Activated CD4-positive, alpha-beta T cell treated with anti-CD3 and anti-CD28 coated beads, Interleukin-2, amount 10 ng/mL, durations not matched to agents 24 days and 14 days (primary cell): ENCODE measurements around the gene CTNND2. TPM values are rescaled to one million over a fixed set of nuclear protein-coding genes. Genes with fewer than 3 reads are reported as not detected.
A peak's percentile ranks its signal among the peaks of the same experiment; 100 is the strongest.

Experiments
- DNase-seq: peaks from one replicate; pipeline ENCODE4 v3.0.0; 2022
- H3K27ac Mint-ChIP-seq: one replicate; pipeline ENCODE4 v1.8.0; 2022; ENCODE audit warnings: mild to moderate bottlenecking, mixed read lengths
- H3K27me3 Mint-ChIP-seq: one replicate; pipeline ENCODE4 v1.8.0; 2022; ENCODE audit warnings: mixed read lengths
- H3K36me3 Mint-ChIP-seq: one replicate; pipeline ENCODE4 v1.8.0; 2022; ENCODE audit warnings: low read depth, mild to moderate bottlenecking, mixed read lengths
- H3K4me1 Mint-ChIP-seq: one replicate; pipeline ENCODE4 v1.8.0; 2021; ENCODE audit warnings: mixed read lengths
- H3K4me3 Mint-ChIP-seq: one replicate; pipeline ENCODE4 v1.8.0; 2022; ENCODE audit warnings: mild to moderate bottlenecking, moderate library complexity, mixed read lengths
- H3K9me3 Mint-ChIP-seq: one replicate; pipeline ENCODE4 v1.8.0; 2021; ENCODE audit warnings: mixed read lengths
- intact Hi-C: fragments of 100-400 bp; cut with micrococcal nuclease; formaldehyde crosslinking; loops from one replicate; pipeline ENCODE4 v1.15.1; 2023
- total RNA-seq: library from RNA; stranded (reverse); gene quantifications from 2 replicates; pipeline ENCODE4 v1.2.3, GENCODE V29; 2022

Gene CTNND2
- total RNA-seq, 1 donor from 2014 or later: not detected

DNA sequence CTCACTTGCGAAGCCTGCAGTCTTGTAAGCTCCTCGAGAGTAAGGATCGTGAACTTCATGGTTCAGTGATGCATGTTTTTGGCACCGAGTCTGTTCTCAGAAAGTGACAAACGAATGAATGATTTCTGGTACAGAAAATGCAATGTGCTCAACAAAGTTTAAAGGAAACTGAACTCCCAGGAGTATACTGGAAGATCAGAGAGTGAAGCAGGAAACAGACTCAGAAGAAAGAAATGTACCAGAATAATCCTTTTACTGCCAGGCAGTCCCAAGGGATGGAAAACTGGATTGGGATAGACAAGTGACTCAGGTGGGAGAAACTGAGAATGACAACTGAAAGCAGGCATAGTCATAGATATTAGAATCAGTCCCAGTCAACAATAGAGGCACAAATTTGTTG is 420.6 kb downstream of the CTNND2 start:
- intact Hi-C loops: no loop called here
- Mint-ChIP-seq H3K9me3 (peaks cover 4% of the 10 kb centered on the region), H3K4me3 (no peak overlapping the region), H3K27ac (no peak overlapping the region), H3K4me1 (no peaks in the 10 kb centered on the region), H3K36me3 (no peaks in the 10 kb centered on the region), H3K27me3 (no peaks in the 10 kb centered on the region)
- no peak for DNase-seq

DNA sequence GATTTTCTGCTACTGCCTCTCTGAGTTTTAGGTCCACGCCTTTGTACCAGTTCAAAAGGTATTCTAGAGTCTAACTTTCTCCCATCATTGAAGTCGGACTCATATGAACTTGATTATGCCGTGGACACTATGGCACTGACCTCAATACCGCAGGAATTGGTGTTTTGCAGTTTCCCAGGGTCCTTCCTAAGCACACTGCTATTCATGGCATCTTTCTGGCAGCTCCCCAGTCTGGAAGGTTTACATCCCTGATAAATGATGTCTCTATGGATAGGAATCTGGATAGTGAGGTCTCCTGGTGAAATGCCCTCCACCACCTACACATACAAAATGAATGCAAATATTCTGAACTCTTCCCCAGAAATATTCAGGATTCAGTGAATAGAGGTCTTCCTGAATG is 422.2 kb downstream of the CTNND2 start:
- Mint-ChIP-seq H3K36me3 (no peaks in the 10 kb centered on the region), H3K27ac (no peak overlapping the region), H3K4me3 (no peak overlapping the region), H3K9me3 (peaks cover 4% of the 10 kb centered on the region), H3K27me3 (no peaks in the 10 kb centered on the region), H3K4me1 (no peaks in the 10 kb centered on the region)
- intact Hi-C loops: no loop called here
- DNase-seq: no peak

- intact Hi-C loops: no loop called here
- H3K9me3 Mint-ChIP-seq: peaks cover 4% of the 10 kb centered on the region
- H3K36me3 Mint-ChIP-seq: no peaks in the 10 kb centered on the region
- no peak for DNase-seq
- no peak overlapping the region for H3K4me3 Mint-ChIP-seq
- no peaks in the 10 kb centered on the region for H3K27me3 Mint-ChIP-seq
- no peak overlapping the region for H3K27ac Mint-ChIP-seq
- no peaks in the 10 kb centered on the region for H3K4me1 Mint-ChIP-seq
Measured at GRCh38 chr5:11477786-11478185, 426.5 kb downstream of the CTNND2 start.

DNA sequence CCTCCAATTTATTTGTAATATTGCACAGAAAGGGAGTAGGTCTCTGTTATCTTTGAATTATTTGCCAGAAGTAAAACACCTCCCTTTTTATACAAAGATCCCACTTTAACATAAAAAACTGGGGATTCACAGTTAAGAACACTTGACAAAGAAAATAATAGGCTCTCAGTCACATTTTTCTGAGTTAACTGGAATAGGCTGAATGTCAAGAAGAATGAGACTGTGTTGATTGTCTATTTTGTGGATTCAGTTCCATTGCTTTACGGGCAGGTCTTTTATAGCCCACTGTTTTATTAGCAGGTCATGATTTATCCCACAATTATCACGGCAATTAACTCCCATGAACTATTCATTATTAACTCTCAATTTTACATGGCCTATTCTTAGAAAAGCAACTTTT is 427.4 kb downstream of the CTNND2 start:
- Mint-ChIP-seq H3K9me3 (no peaks in the 10 kb centered on the region), H3K36me3 (no peaks in the 10 kb centered on the region), H3K4me3 (no peak overlapping the region), H3K27ac (no peak overlapping the region), H3K27me3 (no peaks in the 10 kb centered on the region), H3K4me1 (no peaks in the 10 kb centered on the region)
- no peak for DNase-seq
- intact Hi-C loops: no loop called here

DNA sequence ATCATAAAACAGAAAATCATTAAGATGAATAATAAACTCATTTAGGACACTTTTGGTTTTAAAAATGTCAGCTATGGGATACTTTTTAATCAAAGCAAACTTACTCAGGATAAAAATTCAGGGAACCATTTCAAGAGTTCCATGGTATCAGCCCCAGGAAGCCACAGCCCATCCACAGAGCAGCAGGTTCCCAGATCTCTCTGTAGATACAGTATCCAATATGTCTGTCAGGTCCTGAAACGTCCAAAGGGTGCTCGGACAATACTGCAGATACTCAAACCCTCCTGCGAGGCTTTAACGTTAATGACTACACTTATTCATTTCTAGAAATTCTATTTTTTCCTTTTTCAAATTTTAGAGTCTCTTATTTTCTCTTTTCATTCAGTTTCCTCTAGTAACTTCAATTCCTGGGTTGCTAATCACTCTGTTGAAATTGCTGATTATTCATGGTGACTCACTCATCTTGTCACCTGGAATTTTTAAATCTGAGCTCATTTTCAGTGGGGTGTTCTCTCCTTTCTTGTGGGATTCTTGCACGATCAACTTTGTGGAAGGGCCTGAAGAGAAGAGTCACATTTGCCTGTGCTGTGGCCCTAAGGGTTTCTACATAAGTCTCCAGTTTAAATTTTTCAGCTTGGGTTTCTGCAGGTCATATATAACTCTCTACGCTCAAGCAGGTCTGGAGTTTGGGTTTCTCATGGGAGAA is 435.8 kb downstream of the CTNND2 start:
- Mint-ChIP-seq H3K27ac (no peak overlapping the region), H3K36me3 (no peaks in the 10 kb centered on the region), H3K4me1 (no peaks in the 10 kb centered on the region), H3K27me3 (no peaks in the 10 kb centered on the region), H3K9me3 (no peaks in the 10 kb centered on the region), H3K4me3 (no peak overlapping the region)
- DNase-seq: no peak
- intact Hi-C loops: no loop called here

DNA sequence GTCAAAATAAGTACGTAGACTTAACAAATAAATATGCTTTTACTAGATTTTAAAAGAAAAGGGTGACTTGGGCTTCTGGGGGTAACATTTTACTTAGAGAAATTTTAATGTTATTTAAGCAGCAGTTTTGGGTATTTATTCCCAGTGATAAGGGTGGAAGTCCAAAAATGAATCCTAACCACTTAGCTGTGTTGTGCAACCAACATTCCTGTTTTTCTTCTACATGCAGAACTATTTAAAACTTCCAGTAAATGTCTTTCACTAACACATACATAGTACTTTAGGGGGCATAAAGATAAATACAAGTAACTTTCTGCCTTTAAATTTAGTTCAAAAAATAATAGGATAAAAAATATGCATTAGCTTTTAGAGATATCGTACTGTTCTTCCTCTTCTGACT is 436.7 kb downstream of the CTNND2 start:
- Mint-ChIP-seq H3K27ac (no peak overlapping the region), H3K27me3 (no peaks in the 10 kb centered on the region), H3K36me3 (no peaks in the 10 kb centered on the region), H3K4me3 (no peak overlapping the region), H3K4me1 (no peaks in the 10 kb centered on the region), H3K9me3 (no peaks in the 10 kb centered on the region)
- no peak for DNase-seq
- intact Hi-C loops: no loop called here

GRCh38 chr5:11459716-11460115 is 444.5 kb downstream of the CTNND2 start:
- H3K27ac Mint-ChIP-seq: no peak overlapping the region
- H3K4me1 Mint-ChIP-seq: no peaks in the 10 kb centered on the region
- intact Hi-C loops: no loop called here
- H3K36me3 Mint-ChIP-seq: no peaks in the 10 kb centered on the region
- no peak overlapping the region for H3K4me3 Mint-ChIP-seq
- no peaks in the 10 kb centered on the region for H3K27me3 Mint-ChIP-seq
- DNase-seq: no peak
- H3K9me3 Mint-ChIP-seq: no peaks in the 10 kb centered on the region

- Mint-ChIP-seq H3K27ac (no peak overlapping the region), H3K27me3 (no peaks in the 10 kb centered on the region), H3K9me3 (no peaks in the 10 kb centered on the region), H3K36me3 (no peaks in the 10 kb centered on the region), H3K4me1 (no peaks in the 10 kb centered on the region), H3K4me3 (no peak overlapping the region)
- intact Hi-C loops: no loop called here
- DNase-seq: no peak
Measured at GRCh38 chr5:11455505-11455904, 448.7 kb downstream of the CTNND2 start.

GRCh38 chr5:11452852-11453251 is 451.4 kb downstream of the CTNND2 start:
- Mint-ChIP-seq H3K4me1 (no peaks in the 10 kb centered on the region), H3K36me3 (no peaks in the 10 kb centered on the region)

GRCh38 chr5:11449966-11450365 is 454.3 kb downstream of the CTNND2 start:
- H3K27ac Mint-ChIP-seq: no peak overlapping the region
- intact Hi-C loops: no loop called here
- H3K4me1 Mint-ChIP-seq: no peaks in the 10 kb centered on the region
- H3K9me3 Mint-ChIP-seq: no peaks in the 10 kb centered on the region
- DNase-seq: peak; percentile 2
- no peaks in the 10 kb centered on the region for H3K36me3 Mint-ChIP-seq
- no peaks in the 10 kb centered on the region for H3K27me3 Mint-ChIP-seq
- no peak overlapping the region for H3K4me3 Mint-ChIP-seq

More at GRCh38 chr5:11452852-11453251, 451.4 kb downstream of the CTNND2 start:
- Mint-ChIP-seq H3K27me3 (no peaks in the 10 kb centered on the region), H3K4me3 (no peak overlapping the region), H3K9me3 (no peaks in the 10 kb centered on the region), H3K27ac (no peak overlapping the region)
- intact Hi-C loops: no loop called here
- DNase-seq: peak; percentile 35

GRCh38 chr5:11449217-11449616 is 455.0 kb downstream of the CTNND2 start:
- no peak overlapping the region for H3K27ac Mint-ChIP-seq
- H3K36me3 Mint-ChIP-seq: no peaks in the 10 kb centered on the region
- no peak overlapping the region for H3K4me3 Mint-ChIP-seq

GRCh38 chr5:11443831-11444230 is 460.4 kb downstream of the CTNND2 start:
- no peaks in the 10 kb centered on the region for H3K9me3 Mint-ChIP-seq
- H3K36me3 Mint-ChIP-seq: no peaks in the 10 kb centered on the region
- no peak overlapping the region for H3K27ac Mint-ChIP-seq
- DNase-seq: peak; percentile 13
- H3K27me3 Mint-ChIP-seq: no peaks in the 10 kb centered on the region
- intact Hi-C loops: no loop called here
- H3K4me1 Mint-ChIP-seq: no peaks in the 10 kb centered on the region
- H3K4me3 Mint-ChIP-seq: no peak overlapping the region

More at GRCh38 chr5:11449217-11449616, 455.0 kb downstream of the CTNND2 start:
- DNase-seq: peak; percentile 23
- no peaks in the 10 kb centered on the region for H3K4me1 Mint-ChIP-seq
- H3K9me3 Mint-ChIP-seq: no peaks in the 10 kb centered on the region
- intact Hi-C loops: no loop called here
- H3K27me3 Mint-ChIP-seq: no peaks in the 10 kb centered on the region

- H3K27me3 Mint-ChIP-seq: no peaks in the 10 kb centered on the region
- intact Hi-C loops: no loop called here
- H3K4me1 Mint-ChIP-seq: no peaks in the 10 kb centered on the region
- no peaks in the 10 kb centered on the region for H3K36me3 Mint-ChIP-seq
- DNase-seq: no peak
- no peaks in the 10 kb centered on the region for H3K9me3 Mint-ChIP-seq
- H3K27ac Mint-ChIP-seq: no peak overlapping the region
- H3K4me3 Mint-ChIP-seq: no peak overlapping the region
Measured at GRCh38 chr5:11432116-11432515, 472.1 kb downstream of the CTNND2 start.

DNA sequence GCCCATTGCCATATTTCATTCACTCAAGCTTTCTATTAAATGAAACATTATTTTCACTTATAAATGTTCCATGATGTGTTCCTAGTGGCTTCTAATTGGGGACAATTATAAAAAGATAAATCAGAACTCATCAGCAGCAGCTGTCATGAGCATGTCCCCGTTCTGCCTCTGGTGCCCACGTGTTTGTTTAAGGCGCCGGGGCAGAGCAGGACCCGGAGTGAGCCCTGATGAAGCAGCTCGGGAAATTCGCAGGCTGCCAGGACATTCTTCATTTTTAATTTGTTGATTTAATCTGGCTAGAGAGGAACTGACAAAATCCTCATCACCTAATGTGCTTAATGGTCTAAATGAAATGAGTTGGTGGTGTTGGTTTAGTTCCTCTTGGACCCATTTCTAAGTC is 475.0 kb downstream of the CTNND2 start:
- intact Hi-C loops: no loop called here
- H3K36me3 Mint-ChIP-seq: no peaks in the 10 kb centered on the region
- peak; percentile 9 for DNase-seq
- H3K27ac Mint-ChIP-seq: no peak overlapping the region
- H3K9me3 Mint-ChIP-seq: no peaks in the 10 kb centered on the region
- H3K4me3 Mint-ChIP-seq: no peak overlapping the region
- H3K4me1 Mint-ChIP-seq: no peaks in the 10 kb centered on the region
- H3K27me3 Mint-ChIP-seq: no peaks in the 10 kb centered on the region

GRCh38 chr5:11427569-11427968 is 476.7 kb downstream of the CTNND2 start:
- no peaks in the 10 kb centered on the region for H3K4me1 Mint-ChIP-seq
- H3K4me3 Mint-ChIP-seq: no peak overlapping the region
- intact Hi-C loops: no loop called here
- H3K27me3 Mint-ChIP-seq: no peaks in the 10 kb centered on the region
- H3K9me3 Mint-ChIP-seq: no peaks in the 10 kb centered on the region
- no peak overlapping the region for H3K27ac Mint-ChIP-seq
- no peaks in the 10 kb centered on the region for H3K36me3 Mint-ChIP-seq
- DNase-seq: no peak
